HUDEP-2 (cell line): ENCODE data around the gene TP53AIP1.

Experiments
- DNase-seq, 76 experiments: peaks; one replicate each; lab custom pipeline; 2025; ENCODE audit not compliant: unreplicated experiment in 76 of 76; lab: John Stamatoyannopoulos, UW

TP53AIP1 gene

GRCh38 chr11:128892866-128893565 is 49.7 kb downstream of the TP53AIP1 start:
- DNase-seq = no peak

- no peak for DNase-seq
Observed at GRCh38 chr11:128891913-128892398, 50.7 kb downstream of the TP53AIP1 start.

GRCh38 chr11:128890543-128891368 is 51.9 kb downstream of the TP53AIP1 start, which contains the start of gene KCNJ5:
Gene KCNJ5, plus strand, starts transcription at chr11:128891356. Its CDS starts 19,918 bp downstream, at chr11:128911274.
- DNase-seq = no peak

DNA sequence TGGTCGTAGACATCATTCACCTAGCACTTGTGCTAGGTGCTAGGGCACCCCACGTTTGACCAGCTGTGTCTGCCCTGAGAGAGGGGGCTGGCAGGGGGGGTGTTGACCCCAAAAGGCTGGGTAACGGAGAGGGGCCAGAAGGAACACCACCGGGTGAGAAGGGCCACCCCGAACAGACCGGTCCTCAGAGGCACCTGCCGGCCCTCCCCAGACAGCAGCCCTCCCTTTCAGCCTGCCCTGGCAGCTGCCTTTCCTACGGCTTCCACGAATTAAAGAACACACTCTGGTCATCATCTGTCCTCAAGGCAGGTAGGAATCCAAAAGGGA is 52.5 kb downstream of the TP53AIP1 start:
- DNase-seq = no peak

GRCh38 chr11:128889657-128890213 is 52.9 kb downstream of the TP53AIP1 start:
- no peak for DNase-seq

- no peak for DNase-seq
Observed at GRCh38 chr11:128888034-128888985, 54.4 kb downstream of the TP53AIP1 start.

DNA sequence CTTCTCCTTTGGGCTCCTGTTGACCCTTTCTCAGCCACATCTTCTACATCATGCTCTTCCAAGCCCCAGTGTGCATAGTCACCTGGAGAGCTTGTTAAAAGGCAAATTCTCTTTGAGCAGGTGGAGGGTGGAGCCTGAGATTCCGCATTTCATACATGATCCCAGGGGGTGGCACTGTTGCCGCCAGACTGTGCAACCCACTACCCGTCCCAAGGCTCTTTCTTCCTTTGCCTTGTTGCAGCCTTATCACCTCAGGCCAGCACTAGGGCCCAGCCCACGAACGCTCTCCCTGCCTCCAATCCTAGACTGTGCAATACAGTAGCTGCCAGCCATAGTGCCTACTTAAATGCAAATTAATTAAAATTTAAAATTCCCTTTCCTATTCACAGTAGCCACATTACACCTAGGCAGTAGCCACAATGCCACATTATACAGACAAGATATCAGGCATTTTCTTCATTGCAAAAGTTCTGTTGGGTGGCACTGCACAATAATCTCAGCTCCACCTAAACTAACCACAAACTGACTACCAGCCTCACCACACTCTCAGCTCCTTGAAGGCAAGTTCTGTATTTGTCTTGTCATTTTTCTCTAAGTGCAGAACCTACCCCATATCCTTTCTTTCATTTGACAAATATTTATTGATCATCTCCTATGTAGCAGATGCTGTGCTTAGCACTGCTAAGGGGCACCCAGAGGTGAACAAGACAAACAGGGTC is 56.1 kb downstream of the TP53AIP1 start:
- peak in 31 of 76 experiments; percentile 1 to 66 (median 23) for DNase-seq
